SK-N-MC (cell line): Measurements from ENCODE around the gene PDHB.

Experiments used
- EZH2 ChIP-seq: fragments of 200-600 bp; sonication (generic); IDR thresholded peaks from one replicate; pipeline ENCODE4 v1.6.1; 2017; ENCODE audit warnings: antibody characterized with exemption
- POLR2AphosphoS5 ChIP-seq: IDR thresholded peaks from 2 replicates; pipeline ENCODE4 v1.6.1; 2012; ENCODE audit warnings: mild to moderate bottlenecking, low read depth, low read length, borderline replicate concordance

DNA sequence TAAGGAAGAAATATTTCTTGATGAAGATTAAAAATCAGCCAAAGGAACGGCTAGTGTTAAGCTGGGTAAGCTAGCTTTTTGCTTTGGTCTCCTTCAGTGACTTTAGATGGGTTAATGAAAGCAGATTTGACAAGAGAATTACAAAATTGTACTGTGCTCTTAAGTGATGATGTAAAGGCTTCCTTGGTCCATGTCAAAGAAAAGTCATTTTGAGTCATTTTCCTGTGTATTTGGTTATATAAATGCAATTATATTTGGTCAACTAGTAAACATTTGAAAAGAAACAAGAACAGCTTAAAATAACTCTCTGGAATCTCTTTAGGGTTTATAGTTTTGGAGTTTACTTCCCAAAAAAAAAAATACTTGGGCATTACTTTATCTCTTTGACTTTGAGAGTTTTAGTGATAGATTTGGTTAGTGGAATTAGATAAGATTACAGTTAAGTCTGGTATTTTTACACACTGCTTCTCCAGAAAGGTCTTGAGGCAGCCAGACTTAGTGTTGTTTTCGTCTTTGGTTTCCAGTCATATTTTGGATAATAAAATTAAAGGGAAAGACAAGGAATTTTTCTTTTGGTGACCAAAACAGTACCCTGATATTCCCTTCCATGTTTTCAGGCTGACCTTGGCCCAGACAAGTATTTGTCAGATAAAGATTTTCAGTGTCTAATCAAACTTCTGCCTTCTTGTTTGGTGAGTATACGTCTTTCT, 42.3 kb downstream of the PDHB start:
- TF ChIP-seq EZH2 (no peak), POLR2AphosphoS5 (no peak)
